ENCODE results near the gene ANKS1B.
"Not testable (repeated sequence)": the region's sequence is repeated elsewhere in the genome, so short reads cannot be mapped to it uniquely, and the experiment has no call there.

ANKS1B gene

DNA sequence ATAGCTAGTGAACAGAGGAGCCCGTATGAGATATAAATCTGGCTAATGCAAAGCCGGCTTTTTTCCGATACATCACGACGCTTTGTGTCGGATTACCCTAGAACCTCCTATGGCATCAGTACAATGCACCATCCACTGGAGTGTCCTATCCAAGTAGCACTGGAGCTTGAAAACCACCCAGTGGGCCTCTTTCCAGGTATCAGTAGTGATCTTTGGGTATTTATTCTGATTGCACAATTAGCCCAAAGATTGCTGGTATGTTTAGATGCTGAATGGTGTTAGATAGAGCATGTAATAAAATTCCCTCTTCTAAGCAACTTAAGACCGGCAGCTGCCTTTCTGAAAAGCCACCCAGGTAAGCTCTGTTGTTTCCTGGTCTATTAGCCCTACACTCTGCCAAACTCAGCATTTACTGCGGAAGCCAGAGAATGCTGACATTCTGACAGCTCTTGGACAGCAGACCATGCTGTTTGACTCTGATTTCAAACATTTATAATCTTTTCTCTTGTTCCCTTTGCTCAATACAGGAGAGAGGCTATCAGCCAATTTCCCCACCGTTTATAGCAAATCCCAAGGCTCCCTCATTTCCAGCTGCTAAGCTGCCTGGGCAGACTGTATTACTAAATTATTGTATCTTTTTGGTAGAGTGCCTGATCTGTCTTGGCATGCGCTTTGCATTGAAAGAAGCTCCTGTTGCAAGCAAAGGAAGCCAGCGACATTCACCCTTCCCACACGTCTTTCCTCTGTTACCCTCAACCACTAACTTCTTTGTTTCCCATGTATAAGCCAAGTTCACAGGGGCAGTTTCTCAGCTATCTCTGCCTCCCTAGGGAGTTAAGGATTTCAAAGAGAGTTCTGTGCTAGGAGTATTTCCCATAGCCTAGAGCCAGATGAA, 725.4 kb downstream of the ANKS1B start:
- no peak for ATAC-seq

DNA sequence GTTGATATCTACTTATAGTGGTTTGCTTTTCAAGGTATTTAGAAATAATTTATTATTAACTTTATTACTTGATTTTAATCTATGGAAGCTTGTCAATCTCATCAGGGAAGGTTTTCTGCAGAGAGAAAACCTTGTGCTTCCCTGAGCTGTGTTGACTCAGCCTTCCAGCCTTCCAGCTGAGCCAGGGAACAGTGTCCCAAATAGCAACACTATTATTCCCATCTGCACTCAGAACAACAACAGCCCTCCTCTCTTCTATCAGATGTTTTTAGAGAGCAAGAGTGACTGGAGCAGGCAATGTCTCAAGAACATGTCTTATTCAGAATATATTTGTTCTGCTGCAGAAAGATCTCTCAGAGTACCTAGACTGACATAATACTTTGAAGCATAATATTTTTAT, 727.1 kb downstream of the ANKS1B start:
- no peak for ATAC-seq

DNA sequence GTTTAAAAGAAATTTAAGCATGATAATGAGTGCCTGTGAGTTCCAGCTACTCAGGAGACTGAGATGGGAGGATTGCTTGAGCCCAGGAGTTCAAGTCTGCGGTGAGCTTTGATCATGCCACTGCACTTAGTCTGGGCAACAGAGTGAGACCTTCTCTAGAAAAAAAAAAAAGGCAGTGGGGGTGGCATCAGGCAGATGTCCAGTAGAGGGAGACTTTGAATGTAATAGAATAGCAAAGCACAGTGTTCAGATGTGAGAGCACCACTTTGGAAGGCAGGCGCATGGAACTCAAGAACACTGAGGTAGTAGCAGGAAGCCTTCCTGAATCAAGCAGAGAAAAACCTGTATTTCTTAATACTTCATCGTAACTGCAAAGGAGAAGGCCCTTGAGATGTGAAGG, 731.7 kb downstream of the ANKS1B start:
- ATAC-seq: no peak

DNA sequence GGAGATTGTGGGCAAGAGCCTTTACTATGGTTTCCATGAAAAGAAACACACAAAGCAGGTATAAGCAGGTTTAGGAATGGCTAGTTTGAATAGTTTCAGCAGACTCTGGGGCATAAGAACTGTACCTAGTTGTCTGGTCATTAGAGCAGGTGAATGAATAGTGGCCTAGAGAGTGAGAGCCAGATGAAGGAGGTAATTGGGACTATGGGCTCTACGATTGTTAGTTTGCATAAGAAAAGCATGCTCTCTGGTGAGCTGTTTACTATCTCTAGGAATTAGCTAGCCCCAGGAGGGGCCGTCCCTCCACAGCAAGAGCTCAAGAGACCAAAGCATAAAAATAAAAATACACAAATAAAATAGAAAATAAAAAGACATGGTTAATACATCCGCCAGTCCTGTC, 734.6 kb downstream of the ANKS1B start:
- ATAC-seq: no peak

DNA sequence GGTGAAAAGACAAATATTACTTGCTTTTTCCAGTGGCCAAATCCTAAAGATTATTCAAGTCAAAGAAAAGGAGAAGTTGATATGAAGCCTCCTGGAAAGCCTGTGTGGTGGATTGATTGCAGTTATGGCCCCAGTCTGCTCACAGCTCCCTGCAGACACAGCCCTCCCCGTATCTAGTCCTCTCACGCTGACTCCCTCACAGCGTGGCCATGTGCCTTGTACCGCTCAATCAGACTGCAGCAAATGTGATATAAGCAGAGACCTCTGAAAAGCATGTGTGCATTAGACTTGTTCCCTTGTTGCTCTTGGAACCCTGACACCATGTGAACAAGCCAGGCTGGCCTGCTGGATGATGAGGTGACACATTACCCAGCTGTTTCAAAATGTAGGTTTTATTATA, 735.2 kb downstream of the ANKS1B start:
- ATAC-seq: no peak

DNA sequence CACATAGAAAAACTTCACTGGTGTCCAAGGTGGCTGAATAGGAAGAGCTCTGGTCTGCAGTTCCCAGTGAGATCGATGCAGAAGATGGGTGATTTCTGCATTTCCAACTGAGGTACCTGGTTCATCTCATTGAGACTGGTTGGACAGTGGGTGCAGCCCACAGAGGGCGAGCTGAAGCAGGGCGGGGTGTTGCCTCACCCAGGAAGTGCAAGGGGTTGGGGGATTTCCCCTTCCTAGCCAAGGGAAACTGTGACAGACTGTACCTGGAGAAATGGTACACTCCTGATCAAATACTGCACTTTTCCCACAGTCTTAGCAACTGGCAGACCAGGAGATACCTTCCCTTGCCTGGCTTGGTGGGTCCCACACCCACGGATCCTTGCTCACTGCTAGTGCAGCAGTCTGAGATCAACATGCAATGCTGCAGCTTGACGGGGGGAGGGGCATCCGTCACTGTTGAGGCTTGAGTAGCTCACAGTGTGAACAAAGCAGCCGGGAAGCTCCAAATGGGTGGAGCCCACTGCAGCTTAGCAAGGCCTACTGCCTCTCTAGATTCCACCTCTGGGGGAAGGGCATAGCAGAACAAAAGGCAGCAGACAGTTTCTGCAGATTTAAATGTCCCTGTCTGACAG, 746.7 kb downstream of the ANKS1B start:
- ATAC-seq: not testable (repeated sequence)

DNA sequence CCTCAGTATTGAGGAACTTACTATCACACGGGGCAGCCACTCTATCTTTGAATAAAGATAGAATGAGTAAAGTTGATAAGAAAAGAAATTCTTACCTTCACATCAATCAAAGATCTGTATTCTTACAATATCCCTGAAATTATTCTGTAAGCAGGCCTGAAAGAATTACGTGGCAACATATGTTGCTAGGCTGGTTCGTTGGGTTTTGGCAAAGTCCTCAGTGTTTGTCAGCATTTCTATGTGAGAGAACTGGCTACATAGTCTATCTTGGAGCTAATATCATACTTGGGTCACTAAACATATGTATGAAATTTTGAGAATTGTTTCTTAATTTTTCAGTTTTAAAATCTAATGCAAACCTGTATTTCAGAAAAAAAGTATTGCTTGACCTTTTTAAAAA, 749.4 kb downstream of the ANKS1B start:
- no peak for ATAC-seq

DNA sequence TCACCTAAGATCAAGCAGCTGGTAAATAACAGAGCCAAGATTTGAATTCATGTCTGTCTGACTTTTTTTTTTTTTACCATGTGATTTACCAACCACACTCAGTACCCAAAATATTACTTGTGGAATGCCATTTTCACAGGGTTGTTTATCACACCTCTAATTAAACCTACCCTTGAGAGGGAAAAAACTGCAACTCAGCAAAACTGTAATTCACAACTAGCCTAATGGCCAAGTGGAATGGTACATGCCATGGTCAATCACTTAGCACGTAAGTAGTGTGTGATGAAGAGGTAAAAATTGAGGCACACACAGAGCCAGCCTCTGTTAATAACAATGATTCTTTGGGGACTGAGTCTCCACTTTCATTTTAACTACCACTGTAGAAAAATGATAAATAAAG, 750.0 kb downstream of the ANKS1B start:
- no peak for ATAC-seq

DNA sequence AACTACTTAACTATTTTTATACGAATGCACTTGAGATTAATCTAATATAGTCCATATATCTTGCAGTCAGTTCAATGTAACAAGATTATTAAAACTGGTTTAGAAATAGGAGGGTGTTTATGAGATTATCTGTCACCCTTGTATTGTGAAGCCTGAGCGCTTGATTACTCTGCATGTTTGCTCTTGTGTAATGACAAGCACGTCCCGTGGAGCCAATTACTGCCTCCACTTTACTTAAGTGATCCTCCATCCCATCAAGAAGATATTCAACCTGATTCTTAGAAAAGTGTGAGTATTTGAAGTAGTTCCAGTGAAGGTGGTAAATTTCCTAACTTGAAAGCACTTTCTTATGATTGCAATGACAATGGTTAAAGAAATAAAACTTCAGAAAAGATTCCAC, 752.4 kb downstream of the ANKS1B start:
- ATAC-seq: no peak

DNA sequence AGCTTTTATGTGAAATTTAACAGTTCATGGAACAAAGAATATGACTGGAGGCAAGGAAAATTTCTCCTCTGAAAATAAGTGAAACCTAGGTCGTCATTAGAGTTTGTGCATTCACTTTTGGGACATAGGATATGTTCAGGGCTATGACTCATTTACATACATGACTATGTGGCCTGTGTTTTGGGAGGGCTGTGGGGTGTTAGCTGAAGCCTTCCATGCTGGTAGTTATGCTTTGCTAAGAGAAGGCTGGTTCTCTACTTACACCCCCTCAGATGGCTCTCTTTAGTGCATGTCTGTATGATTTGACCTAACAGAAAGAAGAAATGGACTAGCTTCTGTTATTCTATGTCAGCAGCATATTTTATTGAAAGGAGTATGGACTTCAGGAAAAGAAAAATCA, 753.7 kb downstream of the ANKS1B start:
- no peak for ATAC-seq

DNA sequence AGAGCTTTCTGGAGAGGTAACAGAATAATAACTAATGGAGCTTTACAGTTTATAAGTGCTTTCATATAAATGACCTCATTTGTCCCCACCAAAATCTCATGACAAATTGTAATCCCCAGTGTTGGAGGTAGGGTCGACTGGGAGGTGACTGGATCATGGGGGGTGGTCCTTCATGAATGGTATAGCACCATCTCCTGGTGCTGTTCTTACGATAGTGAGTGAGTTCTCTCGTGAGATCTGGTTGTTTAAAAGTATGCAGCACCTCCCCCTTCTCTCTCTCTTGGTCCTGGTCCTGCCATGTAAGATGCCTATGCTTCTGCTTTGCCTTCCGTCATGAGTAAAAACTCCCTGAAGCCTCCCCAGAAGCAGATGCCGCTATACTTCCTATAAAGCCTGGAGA, 760.5 kb downstream of the ANKS1B start:
- ATAC-seq: no peak

DNA sequence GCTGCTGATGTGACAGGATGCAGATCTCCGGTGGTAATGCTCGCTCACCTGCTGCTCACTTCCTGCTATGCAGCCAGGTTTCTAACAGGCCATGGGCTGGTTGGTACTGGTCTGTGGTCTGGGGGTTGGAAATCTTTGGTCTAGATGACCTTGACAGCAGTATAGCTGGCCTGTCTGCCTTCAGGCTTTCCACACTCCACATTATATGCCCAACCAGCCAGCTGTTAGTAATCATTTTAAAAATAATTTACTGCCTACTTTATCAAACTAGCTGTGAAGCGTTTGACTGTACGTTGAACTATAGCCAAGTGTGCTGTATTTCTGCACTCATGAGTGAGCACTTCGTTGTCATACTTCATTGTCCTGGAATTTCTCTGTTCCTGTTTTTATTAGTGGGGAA, 761.2 kb downstream of the ANKS1B start:
- no peak for ATAC-seq

DNA sequence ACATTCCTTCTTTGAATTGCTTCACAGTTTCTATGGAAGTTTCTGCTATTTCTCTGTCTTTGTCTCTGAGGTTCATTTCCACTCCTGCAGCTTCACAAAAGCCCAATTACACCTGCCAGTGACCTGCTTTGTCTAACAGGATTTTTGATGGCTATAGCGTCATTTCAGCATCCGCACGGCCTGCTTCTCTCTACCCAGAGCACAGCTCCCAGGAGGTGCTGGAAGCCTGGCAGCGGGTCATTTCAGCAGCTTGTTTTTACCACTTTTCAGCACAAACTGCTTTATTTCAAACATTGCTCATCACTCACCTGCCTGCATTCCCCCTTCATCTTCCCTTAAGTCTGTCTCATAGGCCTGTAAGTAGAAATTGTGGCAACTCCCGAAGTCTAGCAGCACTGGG, 771.7 kb downstream of the ANKS1B start:
- ATAC-seq: no peak

DNA sequence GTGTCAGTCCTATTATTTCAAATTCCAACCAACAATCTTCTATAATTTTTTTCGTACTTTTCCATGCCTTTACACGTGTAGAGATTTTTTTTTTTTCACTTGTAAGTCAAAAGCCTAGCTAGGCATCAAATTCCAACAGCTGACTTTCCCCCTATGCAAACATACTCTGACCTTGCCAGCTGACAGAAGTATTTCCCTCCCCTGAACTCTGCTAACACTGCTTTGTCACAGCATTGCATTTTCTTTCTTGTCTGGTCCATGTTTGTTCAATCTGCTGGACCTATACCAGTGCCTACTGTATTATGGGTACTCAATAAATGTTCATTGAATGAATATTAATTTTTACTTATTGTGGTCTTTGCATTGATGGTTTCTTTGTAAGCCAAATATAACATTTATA, 772.5 kb downstream of the ANKS1B start:
- ATAC-seq: no peak

DNA sequence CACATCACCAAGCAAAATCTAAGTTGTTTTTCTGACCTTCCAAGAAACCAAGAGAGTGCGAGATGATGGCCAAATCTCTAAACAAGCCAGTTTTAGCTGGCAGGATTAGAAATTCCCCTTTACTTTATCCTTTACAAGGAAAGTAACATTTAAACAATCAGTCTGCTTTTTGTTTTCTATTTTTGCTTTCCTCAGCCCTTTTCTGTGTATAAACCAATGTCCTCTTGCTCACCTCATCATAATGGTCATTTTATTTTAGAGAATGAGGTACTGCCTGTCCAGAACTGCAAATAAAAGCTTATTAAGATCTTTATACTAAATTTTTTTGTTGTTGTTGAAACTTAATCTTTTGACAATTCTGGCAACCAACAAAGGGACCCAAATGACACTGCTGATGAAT, 779.6 kb downstream of the ANKS1B start:
- no peak for ATAC-seq

DNA sequence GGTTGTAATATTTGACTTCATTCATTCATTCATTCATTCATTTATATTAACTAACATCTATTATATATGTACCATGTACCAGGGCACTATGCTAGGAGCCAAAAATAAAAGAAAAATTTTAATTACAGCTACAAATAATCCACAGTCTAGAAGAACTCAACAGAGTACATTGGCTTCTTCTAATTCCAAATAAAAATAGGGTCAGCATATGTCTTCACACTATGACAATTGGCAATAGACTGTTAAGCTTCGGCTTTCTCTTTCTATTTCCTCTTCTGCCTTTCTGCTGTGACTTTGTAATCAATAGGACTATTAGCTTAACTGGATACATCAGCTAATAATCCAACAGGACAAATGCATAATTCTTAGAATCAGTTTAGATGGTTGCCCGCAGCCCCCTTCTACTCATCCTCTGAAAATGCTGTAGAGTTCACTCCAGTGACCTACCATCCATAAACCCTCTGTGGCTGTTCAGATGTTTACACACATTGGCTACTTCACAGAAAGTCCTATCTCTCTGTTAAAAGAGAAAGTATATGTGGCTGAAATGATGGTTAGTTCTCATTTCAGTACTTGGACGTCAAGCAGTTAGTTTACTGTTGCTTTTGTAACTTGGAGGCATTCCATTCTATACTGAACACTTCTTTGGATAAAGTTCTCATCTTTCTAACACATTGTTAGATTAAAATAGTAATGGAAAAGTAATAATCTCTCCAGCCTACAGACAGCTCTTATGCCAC, 782.7 kb downstream of the ANKS1B start:
- no peak for ATAC-seq

DNA sequence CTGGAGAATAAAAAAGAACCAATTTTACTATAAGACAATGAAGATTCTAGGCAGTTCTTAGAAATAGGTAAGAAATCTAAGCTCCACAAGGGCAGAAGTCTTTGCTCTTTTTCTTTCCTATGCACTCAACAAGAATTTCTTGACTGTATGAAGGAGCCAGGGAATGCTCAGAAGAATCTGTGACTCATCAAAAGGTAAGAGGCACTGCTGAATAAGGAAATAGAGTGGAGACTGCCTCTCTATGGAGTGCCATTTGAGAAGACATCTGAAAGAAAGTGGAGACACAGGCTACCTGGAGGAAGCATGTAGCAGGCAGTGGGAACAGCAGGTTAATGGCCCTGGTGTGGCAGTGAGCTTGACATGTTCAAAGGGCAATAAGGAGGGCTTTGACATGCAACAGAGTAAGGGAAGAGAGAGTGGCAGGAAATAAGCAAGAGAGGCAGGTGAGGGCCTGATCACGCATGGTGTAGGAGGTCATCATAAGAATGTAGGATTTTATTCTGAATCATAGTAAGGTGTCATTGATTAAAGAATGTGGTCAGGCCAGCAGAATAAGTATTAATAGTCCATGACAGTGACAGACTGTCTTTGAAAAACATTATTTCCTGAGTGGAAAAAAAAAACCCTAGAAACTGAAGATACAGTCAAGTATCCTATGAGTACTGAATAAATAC, 783.9 kb downstream of the ANKS1B start:
- ATAC-seq: no peak

DNA sequence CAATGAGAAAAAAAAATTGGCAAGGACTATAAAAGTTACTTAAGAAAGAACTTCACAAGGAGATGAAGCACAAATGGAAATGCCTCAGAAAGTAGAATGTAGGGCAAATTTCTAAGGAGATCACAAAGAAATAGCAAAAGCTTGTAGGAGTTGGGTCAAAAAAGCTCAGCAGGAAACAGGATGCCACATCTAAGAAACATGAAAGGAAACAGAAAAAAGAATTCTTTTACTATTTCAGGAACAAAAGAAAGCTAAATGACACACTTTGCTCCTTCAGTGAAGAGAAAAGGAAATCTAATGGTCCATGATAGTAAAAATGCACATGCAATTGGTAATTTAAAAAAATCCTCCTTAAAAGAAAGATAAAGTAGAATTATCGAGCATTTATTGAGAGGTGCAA, 789.3 kb downstream of the ANKS1B start:
- no peak for ATAC-seq

DNA sequence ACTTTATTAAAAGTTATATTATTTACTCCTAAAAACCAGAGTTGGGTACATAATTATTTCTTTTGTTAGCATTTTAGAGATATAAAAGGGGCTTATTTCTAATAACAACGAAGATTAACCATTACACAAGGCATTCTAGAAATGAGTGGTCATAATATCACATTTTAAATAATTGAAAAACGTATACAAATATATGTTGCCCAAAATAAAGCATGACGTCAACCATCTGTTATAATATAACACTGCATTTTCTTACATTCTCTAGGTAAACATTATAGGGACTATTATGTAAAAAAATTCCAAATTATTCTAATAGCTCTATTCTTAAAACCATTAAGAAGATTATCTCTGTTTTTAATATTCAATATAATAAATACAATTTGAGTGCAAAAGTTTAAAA, 792.2 kb downstream of the ANKS1B start:
- no peak for ATAC-seq

DNA sequence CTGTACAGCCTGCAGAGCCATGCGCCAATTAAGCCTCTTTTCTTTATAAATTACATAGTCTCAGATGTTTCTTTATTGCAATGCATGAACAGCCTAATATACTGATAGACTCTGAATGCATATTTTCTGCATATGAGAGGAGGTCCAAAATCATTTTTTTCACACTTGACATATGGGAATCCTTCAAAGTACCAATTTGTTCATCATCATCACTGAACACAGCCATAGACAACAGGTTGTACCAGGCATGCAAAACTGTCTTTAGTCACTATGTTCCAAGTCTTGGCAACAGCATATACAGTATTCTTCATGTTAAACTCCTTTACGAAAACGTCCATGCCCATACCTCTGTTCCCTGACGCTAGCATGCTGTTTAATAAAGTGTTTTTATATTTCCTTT, 807.9 kb downstream of the ANKS1B start:
- no peak for ATAC-seq

DNA sequence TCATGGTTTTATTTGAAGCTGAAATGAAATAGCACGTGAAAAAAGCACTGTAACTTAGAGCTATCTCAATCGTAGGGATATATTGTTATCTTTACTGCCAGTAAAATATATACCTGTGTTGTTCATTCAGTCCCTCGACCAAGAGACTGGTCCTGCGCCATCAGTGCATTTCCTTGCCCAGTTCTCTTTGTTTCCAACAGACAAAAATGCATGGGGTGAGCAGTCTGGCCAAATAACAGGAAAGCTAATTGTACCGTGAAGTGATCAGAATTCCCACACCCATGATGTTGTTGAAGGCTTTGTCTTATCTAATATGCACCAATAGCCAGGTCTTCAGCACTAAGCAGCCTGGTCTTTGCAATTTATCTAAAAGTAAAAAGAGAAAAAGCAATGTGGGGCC, 814.3 kb downstream of the ANKS1B start:
- ATAC-seq: no peak

DNA sequence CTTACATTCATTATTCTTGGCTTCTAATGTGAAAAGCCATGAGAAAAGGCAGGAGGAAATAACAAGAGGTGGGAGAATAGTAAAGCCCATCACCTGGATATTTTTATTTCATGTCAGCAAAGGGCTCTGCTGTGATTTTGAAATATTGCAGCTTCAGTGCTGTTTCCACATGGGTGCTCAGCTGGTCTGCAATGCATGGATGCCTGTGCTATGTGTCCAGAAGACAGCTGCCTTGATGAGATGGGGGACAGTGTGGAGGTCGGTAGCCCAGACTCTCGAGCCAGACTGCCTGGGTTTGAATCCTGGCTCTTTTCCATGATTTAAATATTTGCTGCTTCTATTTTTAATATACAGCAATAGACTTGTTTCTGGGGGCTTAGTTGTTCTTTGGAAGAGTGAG, 814.7 kb downstream of the ANKS1B start:
- ATAC-seq: no peak

DNA sequence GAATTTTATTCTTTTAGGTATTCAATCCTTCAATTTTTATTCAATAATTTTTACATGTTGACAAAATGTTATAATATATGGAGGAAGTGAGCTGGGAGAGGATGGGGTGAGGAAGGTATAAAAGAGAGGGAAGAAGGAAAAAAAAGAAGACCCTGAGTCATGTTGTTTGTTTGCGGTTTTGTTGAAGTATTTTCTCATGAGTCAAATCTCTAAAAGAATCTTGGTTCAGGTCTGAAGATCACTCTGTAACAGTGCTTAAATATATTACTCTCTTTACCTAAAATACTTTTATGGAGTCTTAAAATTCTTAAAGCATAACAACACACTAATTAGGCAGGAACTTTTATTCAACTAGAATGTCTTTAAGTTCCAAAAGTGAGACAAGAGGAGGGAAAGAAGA, 826.8 kb downstream of the ANKS1B start:
- ATAC-seq: no peak

Measured in activated CD4-positive, CD25-positive, alpha-beta regulatory T cell treated with anti-CD3 and anti-CD28 coated beads, Interleukin-2, amount 50 U/mL, for 24 hours (primary cell).